Ureter (tissue), 1 donor: ENCODE results near the gene RHOH. TPM values are rescaled to one million over a fixed set of nuclear protein-coding genes. Genes with fewer than 3 reads are reported as not detected.

Source experiments
- DNase-seq: peaks from one replicate; pipeline ENCODE4 v3.0.0-alpha.2; 2020; ENCODE audit warnings: low spot score
- total RNA-seq: library from RNA; stranded (reverse); gene quantifications from one replicate; pipeline ENCODE4 v1.2.4, GENCODE V29; 2023
- donor health status: DM: yes; HTN: yes; CAD: no.

RHOH gene
- total RNA-seq, 1 donor from 2014 or later: 7.7 TPM

DNA sequence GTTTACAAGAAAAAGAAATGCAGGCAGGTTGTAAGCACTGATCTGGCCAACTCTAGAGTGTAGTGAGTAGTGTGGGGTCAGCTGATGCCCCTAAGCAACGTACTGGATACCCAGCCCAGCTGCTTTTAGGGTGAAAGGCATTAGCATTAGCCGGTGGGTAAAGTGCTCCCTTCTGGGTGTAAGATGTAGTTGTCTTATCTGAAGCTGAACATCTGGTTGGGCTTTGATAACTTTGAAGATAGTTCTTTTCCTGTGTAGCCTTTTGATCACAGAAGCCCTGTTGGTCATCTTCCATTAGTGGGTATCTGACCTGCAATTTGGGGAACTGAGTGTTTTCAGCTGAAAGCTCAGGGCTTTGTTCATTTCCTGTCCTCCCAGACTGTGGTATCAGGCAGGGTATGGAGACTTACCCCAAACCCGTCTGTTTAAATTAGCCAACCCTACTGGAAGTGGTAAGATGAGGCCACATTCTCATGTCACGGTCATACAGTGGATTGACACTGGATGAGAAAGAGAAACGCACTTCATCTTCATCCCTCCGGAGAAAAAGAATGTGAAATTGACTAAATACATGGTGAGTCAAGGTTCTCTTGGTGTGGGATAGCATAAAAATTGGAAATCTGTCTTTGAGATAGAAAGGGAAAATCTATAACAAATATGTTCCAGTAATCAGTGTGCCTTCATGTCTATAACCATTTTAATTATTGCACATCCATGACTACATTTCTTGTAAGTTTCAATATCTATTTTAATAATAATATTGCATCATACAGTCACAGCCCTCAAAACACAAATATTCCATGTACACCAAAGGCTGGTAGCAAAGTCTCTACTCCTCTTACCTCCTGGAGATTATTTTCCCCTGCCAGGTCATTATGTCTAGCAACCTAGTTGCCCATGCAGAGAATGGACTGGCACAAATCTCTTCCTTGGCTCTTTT, 8.7 kb downstream of the RHOH start:
- no peak for DNase-seq

DNA sequence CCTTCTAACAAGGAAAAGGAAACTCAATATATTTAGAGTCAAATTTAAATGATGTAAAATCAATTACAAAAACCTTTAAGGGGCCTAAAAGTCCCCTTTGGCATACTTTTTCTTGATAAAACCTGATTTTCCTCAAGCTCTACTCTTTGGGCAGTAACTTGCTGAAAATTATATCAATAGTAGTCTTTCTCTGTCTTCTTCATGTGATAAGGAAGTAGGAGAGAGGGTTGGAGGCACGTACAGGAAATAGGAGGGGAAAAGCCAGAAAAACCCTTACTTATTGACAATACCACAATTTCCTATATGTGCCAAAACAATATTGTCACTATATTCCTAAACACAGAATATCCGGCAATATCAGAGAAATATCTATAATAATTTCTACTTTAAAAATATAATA, 9.6 kb downstream of the RHOH start:
- no peak for DNase-seq

DNA sequence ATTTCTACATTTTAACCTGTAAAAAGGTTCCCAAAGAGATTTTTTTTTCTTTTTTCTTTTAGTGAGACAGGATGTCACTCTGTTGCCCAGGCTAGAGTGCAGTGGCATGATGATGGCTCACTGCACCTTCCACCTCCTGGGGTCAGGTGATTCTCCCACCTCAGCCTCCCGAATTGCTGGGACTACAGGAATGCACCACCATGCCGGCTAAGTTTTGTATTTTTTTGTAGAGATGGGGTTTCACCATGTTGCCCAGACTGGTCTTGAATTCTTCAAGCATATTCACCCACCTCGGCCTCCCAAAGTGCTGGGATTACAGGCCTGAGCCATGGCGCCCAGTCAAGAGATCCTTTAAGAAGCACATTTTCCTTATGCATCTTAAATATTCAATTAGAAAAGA, 12.6 kb downstream of the RHOH start:
- DNase-seq: no peak

DNA sequence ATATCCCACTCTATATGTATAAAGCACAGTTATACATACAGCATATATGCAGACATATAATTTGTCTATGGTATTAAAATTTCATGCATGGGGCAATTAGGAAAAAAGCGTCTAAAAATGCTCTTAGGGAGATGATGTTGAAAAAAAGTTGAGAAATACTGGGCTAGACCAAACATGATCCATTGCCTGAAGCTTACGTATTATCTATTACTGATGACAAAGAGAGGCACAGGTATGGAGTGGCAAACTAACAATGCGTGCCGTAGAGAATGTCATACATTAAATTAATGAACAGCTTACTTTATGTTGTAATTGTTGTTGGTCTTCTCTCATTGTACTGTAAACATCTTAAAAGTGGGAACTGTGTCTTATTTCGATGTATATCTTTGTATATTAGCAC, 13.9 kb downstream of the RHOH start:
- no peak for DNase-seq

DNA sequence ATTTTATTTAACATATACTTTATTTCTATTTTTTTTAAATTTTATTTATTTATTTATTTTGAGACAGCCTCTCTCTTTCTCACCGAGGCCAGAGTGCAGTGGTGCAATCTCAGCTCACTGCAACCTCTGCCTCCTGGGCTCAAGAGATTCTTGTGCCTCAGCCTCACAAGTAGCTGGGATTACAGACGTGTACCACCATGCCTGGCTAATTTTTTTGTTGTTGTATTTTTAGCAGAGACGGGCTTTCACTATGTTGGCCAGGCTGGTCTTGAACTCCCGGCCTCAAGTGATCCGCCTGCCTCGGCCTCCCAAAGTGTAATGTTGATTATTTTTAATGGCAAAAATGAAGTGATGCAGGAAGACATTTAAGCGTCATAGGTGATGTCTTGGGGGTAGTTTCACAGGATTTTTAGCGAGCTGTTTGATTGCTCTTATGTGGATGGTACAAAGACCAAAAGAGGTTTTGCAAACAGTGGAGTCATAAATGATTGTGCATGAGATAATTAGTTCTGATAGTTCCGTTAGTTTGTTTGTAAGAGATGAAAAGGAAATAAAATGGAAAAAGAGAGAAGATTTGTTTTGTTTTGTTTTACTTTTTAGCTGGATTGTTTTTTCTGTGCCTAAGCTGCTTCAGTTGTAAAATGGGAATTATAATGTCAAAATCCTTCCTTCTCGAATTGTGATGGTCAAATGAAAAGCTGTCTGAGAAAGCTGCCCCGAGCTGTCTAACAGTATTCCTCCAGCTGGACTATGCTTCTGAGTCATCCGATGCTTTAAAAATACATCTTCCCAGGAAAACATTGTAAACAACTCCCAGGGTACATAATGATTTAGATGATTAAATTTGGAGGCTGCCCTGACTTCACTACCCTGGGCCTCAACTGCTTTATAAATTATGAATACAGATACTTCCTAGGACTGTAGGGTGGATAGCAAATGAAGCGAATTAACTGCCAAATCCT, 14.7 kb downstream of the RHOH start:
- no peak for DNase-seq

DNA sequence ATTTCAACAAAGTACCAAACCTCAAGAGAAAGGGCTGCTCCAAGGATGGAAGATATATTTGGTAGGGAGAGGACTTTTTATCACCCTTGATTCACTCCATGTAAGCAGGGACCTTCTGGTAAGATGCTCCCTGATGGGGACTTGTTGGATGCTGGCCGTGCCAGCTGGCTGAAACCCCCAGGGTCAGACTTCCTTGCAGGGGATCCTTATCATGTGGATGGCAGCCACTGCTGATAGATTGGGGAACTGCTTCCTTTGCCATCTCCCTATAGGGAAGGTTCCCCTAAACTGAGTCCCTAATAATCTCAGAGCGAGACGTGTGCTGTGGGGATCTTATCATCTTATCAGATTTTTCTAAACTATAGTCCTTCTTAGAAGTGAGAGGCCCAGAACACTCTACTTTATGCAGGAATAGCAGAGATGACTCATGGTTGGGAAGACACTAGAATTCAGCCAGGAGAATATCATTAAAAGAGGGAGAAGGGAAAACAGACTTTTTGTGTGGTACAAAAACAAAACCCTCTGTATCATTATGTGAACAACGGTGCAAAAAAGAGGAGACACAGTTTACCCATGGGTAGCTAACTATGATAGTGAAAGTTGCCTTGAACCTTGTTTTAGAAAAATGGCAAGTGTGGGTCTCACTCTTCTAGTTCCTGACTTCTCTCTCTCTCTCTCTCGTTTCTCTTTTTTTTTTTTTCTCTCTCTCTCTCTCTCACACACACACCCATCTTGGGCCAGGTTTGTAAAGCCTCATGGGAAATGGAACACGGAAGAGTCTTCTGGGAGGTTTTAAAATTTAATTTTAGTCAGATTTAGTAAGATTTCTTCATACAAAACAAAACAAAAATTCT, 16.1 kb downstream of the RHOH start:
- no peak for DNase-seq

DNA sequence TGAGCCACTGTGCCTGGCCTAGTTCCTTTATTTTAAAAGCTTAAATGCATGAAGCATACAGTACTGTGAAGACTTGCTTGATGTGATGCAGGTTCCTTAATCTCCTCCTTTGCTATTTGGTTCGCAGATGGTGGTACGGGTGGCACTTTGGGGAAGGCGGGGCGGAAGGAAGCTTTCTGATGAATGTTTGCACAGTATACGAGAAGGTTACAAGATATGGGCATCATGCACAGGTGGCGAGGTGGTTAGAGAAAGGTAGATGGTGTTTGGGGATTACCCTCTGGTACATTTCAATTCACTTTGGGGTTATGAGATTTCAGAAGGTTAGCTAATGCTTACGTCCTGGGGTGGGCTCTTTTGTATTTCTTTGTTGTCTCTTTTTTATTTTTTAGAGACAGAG, 17.2 kb downstream of the RHOH start:
- DNase-seq: no peak

DNA sequence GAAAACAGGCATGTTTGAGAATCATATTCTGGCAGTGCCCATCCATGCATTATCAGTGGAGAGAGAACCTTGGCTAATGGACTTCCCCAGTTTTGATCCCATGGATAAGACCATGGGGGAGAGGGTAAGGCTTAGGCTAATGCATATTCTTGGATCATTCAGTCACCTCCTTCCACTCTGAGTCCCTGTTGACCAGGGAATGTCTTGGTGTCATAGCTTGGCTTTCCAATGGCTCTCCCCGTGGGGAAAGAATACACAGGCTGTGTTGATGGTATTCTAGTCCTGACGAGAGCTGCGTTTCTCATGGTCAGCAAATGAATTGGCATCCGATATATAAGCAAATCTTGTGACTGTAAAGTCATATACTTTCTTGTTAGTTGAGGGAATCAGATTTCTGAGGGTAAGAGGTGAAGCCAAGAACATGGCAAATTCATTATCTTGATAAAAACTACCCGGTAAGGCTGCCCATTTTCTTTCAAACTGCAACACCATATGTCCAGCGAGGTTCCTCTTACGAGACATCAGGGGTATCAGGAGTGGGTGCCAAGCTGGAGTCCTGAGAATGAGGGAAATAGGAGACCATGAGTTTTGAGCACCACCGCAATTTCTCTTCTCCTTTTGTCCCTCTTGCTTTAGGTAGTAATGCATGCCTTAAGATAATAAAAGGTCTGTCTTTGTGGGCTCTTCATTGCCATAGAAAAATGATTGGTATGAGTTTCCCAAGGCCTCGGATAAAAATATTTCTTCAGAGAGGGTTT, 18.0 kb downstream of the RHOH start:
- no peak for DNase-seq

DNA sequence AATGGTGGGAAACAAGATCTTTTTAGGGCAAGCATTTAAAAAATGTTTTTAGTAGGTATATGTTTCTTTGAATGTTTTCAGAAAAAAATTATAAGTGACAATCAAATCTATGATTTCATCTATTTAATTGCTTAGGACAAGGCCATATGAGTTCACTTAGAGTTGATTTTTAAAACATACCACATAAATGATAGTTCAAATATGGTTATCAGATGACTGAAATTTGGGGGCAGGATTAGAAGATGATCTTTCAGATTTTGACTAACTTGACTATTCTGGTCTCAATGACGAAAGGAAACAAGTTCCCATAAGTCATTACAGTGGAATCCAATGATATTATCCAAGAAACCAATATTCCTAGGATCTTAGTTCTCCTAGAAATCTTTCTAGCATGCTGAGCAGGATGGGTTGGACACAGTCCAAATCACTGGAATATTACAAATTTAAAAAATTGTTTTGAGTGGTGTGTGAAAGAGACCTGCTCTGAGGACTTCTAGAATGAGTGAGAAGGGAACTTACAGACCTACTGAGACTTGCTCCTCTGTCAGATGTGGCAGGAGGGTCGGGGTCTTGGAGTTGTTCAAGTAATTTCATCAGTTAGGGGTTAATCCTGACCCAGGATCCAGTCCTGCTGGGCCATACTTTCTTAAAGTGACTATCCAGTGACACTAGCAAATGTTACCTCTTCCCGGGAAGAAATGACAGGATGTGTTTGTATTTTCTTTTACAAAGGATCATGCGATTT, 20.0 kb downstream of the RHOH start:
- no peak for DNase-seq

DNA sequence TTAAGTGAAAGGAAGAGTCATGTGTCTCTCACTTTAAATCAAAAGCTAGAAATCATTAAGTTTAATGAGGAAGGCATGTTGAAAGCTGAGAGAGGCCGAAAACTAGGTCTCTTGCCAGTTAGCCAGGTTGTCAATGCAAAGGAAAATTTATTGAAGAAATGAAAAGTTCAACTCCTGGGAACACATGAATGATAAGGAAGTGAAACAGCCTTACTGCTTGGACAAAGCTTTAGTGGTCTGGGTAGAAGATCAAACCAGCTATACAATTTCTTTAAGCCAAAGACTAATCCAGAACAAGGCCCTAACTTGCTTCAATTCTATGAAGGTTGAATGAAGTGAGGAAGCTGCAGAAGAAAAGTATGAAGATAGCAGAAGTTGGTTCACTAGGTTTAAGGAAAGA, 24.9 kb downstream of the RHOH start:
- no peak for DNase-seq

DNA sequence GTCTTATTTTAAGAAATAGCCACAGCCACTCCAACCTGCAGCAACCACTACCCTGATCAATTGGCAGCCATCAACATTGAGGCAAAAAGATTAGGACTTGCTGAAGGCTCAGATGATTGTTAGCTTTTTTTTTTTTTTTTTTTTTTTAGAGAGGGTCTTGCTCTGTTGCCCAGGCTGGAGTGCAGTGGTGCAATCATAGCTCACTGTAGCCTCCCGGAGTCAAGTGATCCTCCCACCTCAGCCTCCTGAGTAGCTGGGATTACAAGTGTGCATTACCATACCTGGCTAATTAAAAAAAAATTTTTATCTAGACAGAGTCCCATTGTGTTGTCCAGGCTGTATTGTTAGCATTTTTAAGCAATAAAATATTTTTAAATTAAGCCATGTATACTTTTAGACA, 26.5 kb downstream of the RHOH start:
- DNase-seq: no peak

DNA sequence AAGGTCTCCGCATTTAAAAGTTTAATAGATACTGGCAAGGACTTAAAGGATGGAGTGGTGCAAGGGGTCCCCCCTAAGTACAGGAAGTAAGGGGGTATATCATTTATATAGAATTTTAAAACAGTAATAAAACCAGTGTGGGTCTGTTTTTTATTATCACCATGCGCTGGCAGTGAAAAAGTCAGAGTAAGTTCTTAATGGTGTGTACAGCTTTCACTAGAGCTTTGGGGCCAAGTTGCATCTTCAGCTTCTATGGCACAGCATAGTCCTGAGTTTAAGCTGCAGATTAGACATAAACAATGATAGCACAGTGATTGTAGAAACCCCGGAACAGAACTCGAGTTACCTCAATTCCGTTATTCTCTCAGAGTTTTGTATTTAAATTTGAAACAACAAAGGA, 27.6 kb downstream of the RHOH start:
- no peak for DNase-seq

DNA sequence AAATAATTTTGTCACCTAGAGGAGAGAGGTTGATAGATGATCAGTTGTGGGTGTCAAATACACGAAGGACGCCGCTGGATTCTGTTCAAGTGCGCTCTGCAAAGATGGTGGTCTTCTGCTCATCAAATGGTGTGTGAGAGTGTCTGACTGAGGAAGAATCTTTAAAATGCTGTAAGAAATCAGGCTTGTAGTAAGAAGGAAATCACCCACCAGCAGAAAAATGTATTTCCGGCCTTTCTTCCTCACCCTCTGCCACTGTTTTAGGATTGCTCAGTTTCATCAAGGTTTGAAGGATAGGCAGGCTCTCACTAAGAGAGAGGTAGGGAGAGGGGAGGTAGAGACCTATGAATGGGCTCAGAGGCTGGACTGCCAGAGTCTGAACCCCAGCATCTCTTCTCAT, 28.7 kb downstream of the RHOH start:
- no peak for DNase-seq

DNA sequence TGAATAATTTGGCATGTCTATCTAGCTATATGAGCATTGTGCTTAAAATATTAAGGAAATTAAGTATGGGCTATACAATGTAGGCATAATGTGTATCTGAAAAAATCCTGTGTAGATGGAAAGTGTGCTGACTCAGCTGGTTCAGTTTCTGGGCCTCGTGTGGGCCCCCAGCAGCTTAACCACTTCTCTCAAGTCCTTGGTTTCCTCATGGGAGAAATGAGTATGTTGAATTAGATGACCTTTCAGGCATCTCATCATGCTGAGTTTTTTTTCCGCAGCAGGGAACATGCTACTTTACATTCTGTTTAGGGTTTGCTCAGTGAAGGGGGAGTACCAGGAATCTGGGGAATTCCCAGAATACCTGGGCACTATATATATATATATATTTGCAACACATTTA, 30.5 kb downstream of the RHOH start:
- DNase-seq: no peak

DNA sequence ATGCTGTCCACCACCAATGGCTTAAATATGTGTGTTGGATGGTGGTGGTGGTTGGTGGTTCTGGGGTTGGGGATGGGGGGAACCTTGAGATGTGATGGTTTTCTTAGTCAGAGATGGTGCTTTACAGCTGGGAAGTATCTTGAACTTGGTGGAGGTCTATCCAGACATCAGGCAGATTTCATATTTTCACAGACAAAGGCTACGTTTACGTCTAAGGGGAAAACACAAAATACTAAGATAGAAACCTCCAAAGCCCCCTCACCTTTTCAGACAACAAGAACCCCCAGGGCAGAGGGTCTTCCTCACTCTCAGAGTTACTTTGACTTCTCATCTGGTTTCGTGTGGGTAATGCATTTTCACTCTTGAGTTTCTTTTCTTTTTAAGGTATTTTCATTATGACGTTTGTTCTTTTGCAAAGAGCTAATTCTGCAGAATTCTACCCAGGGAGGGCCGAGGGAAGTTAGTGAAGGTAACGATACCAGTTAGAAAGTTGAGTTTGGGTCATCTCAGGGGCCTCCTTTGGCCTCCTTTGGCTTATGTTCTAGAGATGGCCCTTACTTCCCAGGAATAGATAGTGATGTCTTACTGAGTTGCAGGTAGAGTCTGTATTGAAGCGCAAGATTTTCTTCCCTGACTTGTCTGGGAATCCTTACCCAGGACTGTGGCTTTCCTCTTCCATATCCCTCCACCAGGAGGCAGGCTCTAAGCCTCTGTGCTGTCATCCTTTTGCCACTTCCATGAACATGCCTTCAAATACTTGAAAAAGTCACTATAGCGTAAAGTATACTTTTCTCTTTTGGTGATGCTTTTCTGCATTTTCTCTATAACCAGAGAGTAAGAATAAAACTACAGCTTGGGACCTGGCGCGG, 31.9 kb downstream of the RHOH start:
- DNase-seq: no peak

DNA sequence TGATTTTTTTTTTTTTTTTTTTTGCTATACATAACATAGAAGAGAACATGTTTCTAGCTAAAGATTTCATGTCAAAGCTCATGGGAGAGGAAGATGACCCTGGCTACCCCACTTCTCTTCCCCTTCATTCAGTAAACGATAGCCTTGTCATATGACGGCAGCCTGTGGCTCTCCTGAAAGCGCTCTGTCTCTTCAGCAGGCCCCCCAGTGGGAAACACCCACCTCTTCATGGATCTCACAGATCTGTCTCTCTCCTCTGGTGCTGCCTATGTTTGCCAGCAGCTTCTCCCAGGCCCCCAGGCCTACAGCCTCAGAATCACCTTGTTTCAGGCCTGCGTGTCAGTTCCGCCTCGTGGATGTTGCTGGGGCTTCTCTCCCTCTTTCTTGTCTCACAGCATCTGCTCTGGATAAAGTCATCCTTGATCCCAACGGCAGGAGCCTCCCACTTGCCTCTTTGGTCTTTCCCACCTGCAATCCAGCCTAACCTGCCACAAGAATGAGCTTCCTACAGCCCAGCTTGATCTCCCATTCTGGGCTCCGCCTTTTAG, 34.6 kb downstream of the RHOH start:
- no peak for DNase-seq

DNA sequence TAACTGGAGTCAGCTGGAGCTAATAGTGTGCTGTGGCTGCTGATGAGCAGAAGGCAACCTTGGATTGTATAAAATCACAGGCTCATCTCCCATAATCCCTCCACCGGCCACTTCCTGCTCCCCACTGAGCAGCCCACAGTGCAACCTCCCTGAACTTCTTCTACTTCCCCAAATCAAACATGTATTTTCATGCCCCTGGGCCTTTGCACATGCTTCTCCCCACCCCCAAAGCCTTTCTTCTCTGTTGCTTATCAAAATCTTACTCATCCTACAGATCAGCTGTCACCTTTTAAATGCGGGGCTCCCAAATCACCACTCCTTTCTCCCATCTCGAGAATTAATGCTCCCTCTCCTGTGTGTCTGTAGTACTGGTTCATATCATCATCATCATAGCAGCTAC, 35.8 kb downstream of the RHOH start:
- DNase-seq: no peak

DNA sequence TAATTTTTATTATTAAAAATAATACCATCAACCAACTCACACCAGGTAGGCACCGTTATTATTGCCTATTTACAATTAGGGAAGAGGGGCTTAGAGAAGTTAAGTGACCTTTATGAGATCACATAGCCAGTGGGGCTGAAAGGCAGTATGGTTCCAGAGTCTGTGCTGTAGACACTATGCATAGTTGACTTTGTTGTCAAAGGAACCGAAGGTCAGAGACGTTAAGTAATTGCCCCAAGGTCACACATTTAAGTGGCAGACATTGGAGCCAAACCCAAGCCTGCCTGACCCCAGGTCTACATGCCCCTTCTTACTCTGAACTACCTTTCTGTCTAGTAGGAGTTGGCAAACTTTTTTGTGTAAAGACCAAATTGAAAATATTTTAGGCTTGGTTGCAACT, 36.4 kb downstream of the RHOH start:
- DNase-seq: no peak

DNA sequence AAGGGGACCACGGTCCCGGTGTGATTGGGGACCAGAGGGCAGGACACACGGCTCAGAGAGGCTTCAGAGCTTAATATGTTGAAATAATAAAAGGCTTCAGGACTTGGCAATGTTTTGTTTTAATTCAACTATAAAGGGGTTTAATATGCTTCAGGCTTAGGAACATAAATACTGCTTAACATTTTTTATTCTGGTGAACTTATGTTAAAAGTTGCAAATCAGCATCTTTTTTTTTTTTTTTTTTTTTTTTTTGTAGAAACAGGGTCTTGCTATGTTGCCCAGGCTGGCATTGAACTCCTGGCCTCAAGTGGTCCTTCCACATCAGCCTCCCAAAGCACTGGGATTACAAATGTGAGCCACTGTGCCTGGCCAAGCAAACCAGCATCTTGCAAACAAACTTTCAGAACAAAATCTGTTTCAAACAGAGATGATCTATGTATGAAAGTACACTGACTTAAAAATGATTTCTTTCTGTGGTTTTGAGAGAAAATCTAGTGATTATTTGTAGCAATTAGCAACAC, 37.7 kb downstream of the RHOH start:
- no peak for DNase-seq
